Measurements from ENCODE around the gene C2CD3.

Gene C2CD3

GRCh38 chr11:74097686-74098237 lies 73.0 kb downstream of the C2CD3 start:
- TF ChIP-seq FOXP2 (optimal IDR thresholded peaks at IDR 0.05; ENCODE audit: borderline replicate concordance, extremely low read depth, extremely low read length, insufficient read depth) (no peak), POLR2AphosphoS5 (IDR thresholded peaks at IDR 0.05; ENCODE audit: low read depth, low read length) (no peak)

- TF ChIP-seq FOXP2 (optimal IDR thresholded peaks at IDR 0.05; ENCODE audit: borderline replicate concordance, extremely low read depth, extremely low read length, insufficient read depth) (no peak), REST (IDR thresholded peaks at IDR 0.05; ENCODE audit: insufficient read depth in 1 of 2, low read depth in 2 of 2, low read length in 2 of 2) (no peak), TAF1 (IDR thresholded peaks at IDR 0.05; ENCODE audit: borderline replicate concordance, insufficient read depth, low read length) (no peak), POLR2AphosphoS5 (IDR thresholded peaks at IDR 0.05; ENCODE audit: low read depth, low read length) (no peak), SIN3A (IDR thresholded peaks at IDR 0.05; ENCODE audit: borderline replicate concordance, insufficient read depth, low read length) (no peak)
Measured at GRCh38 chr11:74094393-74094792, 76.4 kb downstream of the C2CD3 start.

GRCh38 chr11:74092425-74092824 lies 78.4 kb downstream of the C2CD3 start:
- TF ChIP-seq FOXP2 (optimal IDR thresholded peaks at IDR 0.05; ENCODE audit: borderline replicate concordance, extremely low read depth, extremely low read length, insufficient read depth) (no peak), SIN3A (IDR thresholded peaks at IDR 0.05; ENCODE audit: borderline replicate concordance, insufficient read depth, low read length) (no peak), POLR2AphosphoS5 (IDR thresholded peaks at IDR 0.05; ENCODE audit: low read depth, low read length) (no peak), REST (IDR thresholded peaks at IDR 0.05; ENCODE audit: insufficient read depth in 1 of 2, low read depth in 2 of 2, low read length in 2 of 2) (no peak), TAF1 (IDR thresholded peaks at IDR 0.05; ENCODE audit: borderline replicate concordance, insufficient read depth, low read length) (no peak)

- TF ChIP-seq POLR2AphosphoS5 (IDR thresholded peaks at IDR 0.05; ENCODE audit: low read depth, low read length) (no peak), SIN3A (IDR thresholded peaks at IDR 0.05; ENCODE audit: borderline replicate concordance, insufficient read depth, low read length) (no peak), FOXP2 (optimal IDR thresholded peaks at IDR 0.05; ENCODE audit: borderline replicate concordance, extremely low read depth, extremely low read length, insufficient read depth) (no peak), TAF1 (IDR thresholded peaks at IDR 0.05; ENCODE audit: borderline replicate concordance, insufficient read depth, low read length) (no peak), REST (IDR thresholded peaks at IDR 0.05; ENCODE audit: insufficient read depth in 1 of 2, low read depth in 2 of 2, low read length in 2 of 2) (no peak)
Measured at GRCh38 chr11:74091549-74091948, 79.3 kb downstream of the C2CD3 start.

GRCh38 chr11:74090701-74091100 lies 80.1 kb downstream of the C2CD3 start:
- TF ChIP-seq POLR2AphosphoS5 (IDR thresholded peaks at IDR 0.05; ENCODE audit: low read depth, low read length) (no peak), TAF1 (IDR thresholded peaks at IDR 0.05; ENCODE audit: borderline replicate concordance, insufficient read depth, low read length) (no peak), FOXP2 (optimal IDR thresholded peaks at IDR 0.05; ENCODE audit: borderline replicate concordance, extremely low read depth, extremely low read length, insufficient read depth) (no peak), REST (IDR thresholded peaks at IDR 0.05; ENCODE audit: insufficient read depth in 1 of 2, low read depth in 2 of 2, low read length in 2 of 2) (no peak), SIN3A (IDR thresholded peaks at IDR 0.05; ENCODE audit: borderline replicate concordance, insufficient read depth, low read length) (no peak)
